Hypothalamus (tissue), 51 donors: ENCODE measurements around the gene SETBP1.

Experiments
- DNase-seq, 51 donors: peaks; one replicate each; lab custom pipeline; 2025; lab: John Stamatoyannopoulos, UW

The SETBP1 gene

GRCh38 chr18:44834867-44835469, 154.3 kb downstream of the SETBP1 start:
- no peak for DNase-seq

DNA sequence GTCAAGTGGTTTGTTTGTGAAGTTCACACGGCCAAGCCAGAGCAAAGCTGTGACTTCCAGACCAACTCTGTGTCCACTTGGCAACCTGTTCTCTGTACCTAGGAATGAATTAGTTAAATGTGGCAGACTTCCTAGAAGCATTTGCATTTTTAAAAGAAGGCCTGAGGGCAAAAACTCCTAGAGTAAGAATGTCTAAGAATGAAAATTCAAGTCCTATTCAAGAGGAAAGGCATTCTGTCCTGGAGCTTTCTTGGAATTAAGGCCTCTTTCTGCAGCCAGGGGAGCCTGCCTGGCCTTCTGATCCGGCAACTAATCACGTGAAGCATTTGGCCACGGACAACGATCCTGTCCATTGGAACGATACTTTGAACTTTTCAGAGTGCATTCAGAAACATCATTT, 155.0 kb downstream of the SETBP1 start:
- DNase-seq: peak in 21 of 51 donors; percentile 1 to 61 (median 25)

GRCh38 chr18:44836263-44836662, 155.6 kb downstream of the SETBP1 start:
- no peak for DNase-seq

GRCh38 chr18:44837482-44838180, 156.9 kb downstream of the SETBP1 start:
- DNase-seq: no peak

DNA sequence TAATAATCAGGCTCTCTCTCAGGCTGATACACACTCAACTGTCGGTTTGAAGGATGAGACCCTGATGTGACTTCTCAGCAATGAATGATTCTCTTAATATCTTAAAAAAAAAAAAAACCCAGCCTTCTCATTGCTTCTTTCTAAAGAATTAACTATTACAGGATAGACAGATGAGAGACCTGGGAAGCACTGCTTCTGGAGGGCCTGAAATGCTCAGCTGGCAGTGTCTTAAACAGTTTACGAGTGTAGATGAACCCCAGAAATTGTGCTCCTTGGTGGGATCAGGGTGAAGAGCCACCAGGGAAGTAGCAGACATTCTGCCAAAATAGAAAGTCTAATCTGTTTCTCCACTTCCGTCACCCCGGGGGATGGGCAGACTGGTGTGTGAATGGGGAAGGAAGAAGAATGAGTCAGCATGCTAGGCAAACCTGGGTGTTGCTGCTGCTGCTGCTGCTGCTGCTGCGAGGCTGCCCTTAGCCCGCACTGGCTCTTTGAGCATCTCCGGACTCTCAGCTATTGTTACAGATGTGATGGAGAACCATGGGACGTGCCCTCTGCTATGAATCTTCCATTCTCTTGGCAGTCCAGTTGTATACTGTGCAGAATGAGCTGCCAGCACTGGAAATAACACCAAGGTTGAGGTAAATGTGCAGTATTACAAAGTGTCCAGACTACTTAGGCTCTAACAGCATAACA, 158.4 kb downstream of the SETBP1 start:
- peak in 34 of 51 donors; percentile 4 to 60 (median 24) for DNase-seq

GRCh38 chr18:44840058-44840790, 159.5 kb downstream of the SETBP1 start:
- DNase-seq: no peak

DNA sequence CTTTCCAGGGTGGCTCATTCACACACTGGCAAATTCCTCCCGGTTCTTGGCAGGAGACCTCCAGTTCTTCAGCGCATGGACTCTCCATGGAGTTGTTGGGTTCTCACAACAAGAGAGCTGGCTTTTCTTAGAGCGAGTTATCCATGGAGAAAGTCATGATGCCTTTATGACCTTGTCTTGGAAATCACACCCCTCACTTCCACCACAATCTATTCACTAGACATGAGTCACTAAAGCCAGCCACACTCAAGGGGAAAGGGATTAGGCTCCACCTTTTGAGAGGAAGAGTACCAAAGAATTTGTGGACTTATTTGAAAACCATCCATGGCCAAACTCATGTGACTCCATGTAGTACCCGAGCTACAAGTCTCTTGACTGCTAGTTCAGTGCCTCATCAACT, 160.5 kb downstream of the SETBP1 start:
- DNase-seq: no peak

DNA sequence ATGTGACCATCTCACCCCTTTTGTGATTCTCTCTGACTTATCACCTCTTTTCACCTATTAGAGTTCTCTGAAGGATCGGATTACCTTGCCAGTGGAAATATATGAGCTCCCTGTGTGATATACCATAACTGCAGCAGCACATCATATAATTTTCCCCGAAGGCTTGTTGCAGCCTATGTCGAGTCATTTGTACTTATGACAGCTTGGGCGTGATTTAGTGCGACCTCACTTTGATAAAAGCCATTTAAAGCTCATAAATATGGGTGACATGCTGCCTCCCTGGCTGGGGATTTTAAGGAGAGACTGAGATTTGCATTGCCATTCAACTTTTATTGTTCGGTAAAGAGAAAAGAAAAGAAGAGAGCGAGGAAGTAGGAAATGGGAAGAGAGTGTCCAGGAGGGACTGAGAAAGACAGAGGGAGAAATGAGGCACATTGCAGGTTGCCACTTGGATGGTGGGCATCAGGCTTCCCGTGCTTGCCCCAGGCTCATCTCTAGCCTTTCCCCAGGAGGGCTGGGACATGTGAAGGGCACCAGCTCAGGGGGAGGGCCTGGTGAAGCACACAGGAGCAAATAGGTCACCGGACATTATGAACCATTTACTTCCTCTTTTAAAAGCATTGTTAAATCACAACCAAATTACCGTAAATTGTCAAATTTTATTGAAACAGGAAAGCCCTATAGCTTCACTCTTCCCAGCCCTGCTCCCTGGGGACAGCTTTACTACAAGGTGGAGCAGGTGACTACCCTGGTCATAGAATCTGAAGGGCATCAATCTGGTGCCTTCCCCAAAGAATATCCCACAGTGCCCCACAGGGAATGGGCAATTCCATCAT, 161.3 kb downstream of the SETBP1 start:
- DNase-seq: no peak

- no peak for DNase-seq
Measured at GRCh38 chr18:44842588-44843412, 162.1 kb downstream of the SETBP1 start.

DNA sequence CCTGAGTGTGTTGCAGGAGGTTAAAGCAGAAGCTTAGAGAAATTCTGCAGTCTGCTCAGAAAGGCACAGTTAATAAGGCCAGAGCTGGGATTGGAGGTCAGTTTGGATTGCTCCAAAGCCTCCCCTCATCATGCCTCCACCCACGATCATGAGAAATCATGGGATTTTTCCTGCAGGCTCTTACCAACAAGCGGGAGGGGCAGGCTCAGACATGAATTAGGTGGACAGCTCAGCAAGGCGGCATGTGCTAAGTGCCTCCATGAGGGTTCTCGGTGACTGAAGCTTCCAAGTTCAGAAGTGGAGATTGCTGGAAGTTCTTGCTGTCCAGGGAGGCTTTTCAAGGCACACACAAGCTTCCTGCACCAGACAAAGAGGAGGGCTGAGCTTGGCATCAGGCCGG, 163.8 kb downstream of the SETBP1 start:
- DNase-seq: no peak

- DNase-seq: no peak
Measured at GRCh38 chr18:44846450-44846849, 165.8 kb downstream of the SETBP1 start.

- no peak for DNase-seq
Measured at GRCh38 chr18:44848644-44849335, 168.1 kb downstream of the SETBP1 start.

- DNase-seq: no peak
Measured at GRCh38 chr18:44849361-44849760, 168.7 kb downstream of the SETBP1 start.

- DNase-seq: no peak
Measured at GRCh38 chr18:44850001-44850400, 169.3 kb downstream of the SETBP1 start.

DNA sequence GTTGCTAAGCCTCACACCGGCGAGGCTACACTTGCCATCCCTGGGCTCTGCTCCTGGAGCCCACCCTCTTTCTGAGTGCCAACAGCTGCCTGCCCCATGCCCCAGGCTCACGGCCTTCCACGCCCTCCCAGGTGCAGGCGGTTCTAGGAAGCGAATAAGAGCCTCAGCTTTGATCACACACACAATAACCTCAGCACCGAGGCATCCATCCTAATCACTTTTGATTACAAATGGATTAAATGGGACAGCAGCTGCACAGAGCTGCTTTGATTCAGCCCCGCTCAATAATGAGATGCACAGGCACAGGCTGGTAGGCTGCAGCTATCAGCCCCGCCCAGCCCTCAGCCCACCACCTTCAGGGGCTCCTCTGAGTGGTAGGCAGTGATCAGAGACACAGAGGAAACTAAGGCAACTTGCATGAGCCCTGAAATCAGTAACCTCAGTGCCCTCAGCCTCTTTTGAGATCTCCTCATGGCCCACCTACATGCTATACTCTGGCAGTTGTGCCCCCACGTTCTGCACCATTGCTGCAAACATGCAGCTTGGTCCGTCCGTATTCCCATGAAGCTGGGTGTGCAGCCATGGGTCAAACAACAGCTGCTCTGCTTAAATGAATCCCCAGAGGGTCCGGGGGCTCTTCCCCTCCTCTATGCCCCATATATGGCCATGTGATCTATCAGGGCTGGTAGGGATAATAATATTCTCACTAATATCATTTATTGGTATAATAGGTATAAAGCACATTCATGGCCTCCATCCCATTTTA, 171.4 kb downstream of the SETBP1 start:
- DNase-seq: no peak

GRCh38 chr18:44852818-44853217, 172.1 kb downstream of the SETBP1 start:
- no peak for DNase-seq

DNA sequence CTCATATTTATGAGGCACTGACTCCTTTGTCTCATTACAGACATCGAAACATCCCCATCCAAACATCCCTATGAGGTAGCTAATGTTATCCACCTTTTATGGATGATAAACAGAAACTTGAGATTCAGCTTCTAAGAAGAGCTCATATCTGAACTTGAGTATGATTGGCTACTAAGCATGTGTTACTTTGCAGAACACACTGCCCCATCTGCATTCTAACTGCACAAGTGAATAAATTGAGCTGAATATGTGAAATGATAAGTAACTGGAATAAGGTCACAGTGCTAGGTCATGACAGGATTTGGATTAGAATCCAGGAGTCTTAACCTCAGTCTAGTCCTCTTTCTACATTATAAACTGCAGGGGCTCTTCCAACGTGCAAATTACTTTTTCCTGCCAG, 172.7 kb downstream of the SETBP1 start:
- no peak for DNase-seq

DNA sequence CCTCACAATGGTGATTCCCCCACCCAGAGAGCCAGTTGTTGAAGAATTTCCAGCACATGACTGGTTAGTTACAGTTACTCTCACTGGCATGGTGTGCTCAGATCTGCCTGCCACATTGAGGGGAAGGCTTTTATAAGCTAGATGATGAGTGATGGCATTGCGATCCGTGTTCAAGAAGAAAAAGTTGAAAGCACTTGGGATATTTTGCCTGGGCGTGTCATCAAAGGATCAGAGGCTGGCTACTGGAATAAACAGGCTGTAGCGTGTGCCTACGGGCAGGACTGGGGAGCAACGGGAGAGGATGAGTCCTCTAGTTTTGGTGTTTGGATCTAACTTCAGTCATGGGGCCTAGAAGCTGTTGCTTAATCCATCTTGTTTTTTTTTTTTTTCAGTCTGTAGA, 175.0 kb downstream of the SETBP1 start:
- no peak for DNase-seq
